IMR-90 (cell line): Measurements from ENCODE around the gene MEGF9. TPM values are rescaled to one million over a fixed set of nuclear protein-coding genes. Genes with fewer than 3 reads are reported as not detected.
"Not testable (repeated sequence)": the region's sequence is repeated elsewhere in the genome, so short reads cannot be mapped to it uniquely, and the experiment has no call there.

Experiments used
- ATAC-seq: fragments of 200-7000 bp; cut with Tn5 transposase; 2 replicates; pipeline ENCODE4 v1.9.1; 2020; ENCODE audit warnings: low read depth, mild to moderate bottlenecking, moderate library complexity
- BruUV-seq: library from RNA; stranded (reverse); fragments of 400-500 nt; replicated peaks from 2 replicates; lab custom pipeline; 2021; lab: Mats Ljungman, UMichigan
- CTCF ChIA-PET: fragments of 300-600 bp; formaldehyde crosslinking; extraction: SDS; loops from one replicate; lab custom pipeline; 2021; ENCODE audit warnings: antibody characterized with exemption; lab: Yijun Ruan, JAX
- POLR2A ChIA-PET: fragments of 300-600 bp; sonication (Branson Sonifier 250); formaldehyde crosslinking; loops from one replicate; lab custom pipeline; 2022; ENCODE audit warnings: antibody characterized with exemption; ENCODE audit not compliant: unreplicated experiment; lab: Charles Lee
- DNase-seq: peaks from one replicate; pipeline ENCODE4 v3.0.0; 2013
- H2AFZ ChIP-seq: replicated peaks from 2 replicates; pipeline ENCODE3; 2013; ENCODE audit warnings: low read length, mild to moderate bottlenecking; ENCODE audit not compliant: poor library complexity
- H2AK5ac ChIP-seq: 2 replicates; pipeline ENCODE4 v1.6.1; 2013; ENCODE audit warnings: low read depth, low read length, inconsistent platforms
- H2AK9ac ChIP-seq: replicated peaks from 2 replicates; pipeline ENCODE3; 2013; ENCODE audit warnings: mild to moderate bottlenecking, low read depth, low read length, moderate library complexity; ENCODE audit not compliant: poor library complexity
- H2BK120ac ChIP-seq: 2 replicates; pipeline ENCODE4 v1.6.1; 2013; ENCODE audit warnings: low read depth, low read length, inconsistent platforms
- H2BK15ac ChIP-seq: 3 replicates; pipeline ENCODE4 v1.6.1; 2013; ENCODE audit warnings: low read depth, low read length, inconsistent platforms
- H2BK20ac ChIP-seq: 2 replicates; pipeline ENCODE4 v1.6.1; 2013; ENCODE audit warnings: low read depth, mild to moderate bottlenecking, inconsistent platforms, low read length, moderate library complexity
- H2BK5ac ChIP-seq: 2 replicates; pipeline ENCODE4 v1.6.1; 2013; ENCODE audit warnings: mild to moderate bottlenecking, low read depth, low read length, inconsistent platforms; ENCODE audit not compliant: poor library complexity, severe bottlenecking
- H3K14ac ChIP-seq: replicated peaks from 2 replicates; pipeline ENCODE4 v1.6.1; 2013; ENCODE audit warnings: low read depth, low read length, inconsistent platforms
- H3K18ac ChIP-seq: 2 replicates; pipeline ENCODE4 v1.6.1; 2013; ENCODE audit warnings: low read depth, low read length, control low read depth
- H3K23ac ChIP-seq: 2 replicates; pipeline ENCODE4 v1.6.1; 2013; ENCODE audit warnings: low read depth, low read length, inconsistent platforms
- H3K27ac ChIP-seq: 2 replicates; pipeline ENCODE4 v1.5.1; 2013; ENCODE audit warnings: mild to moderate bottlenecking, control low read depth, low read length; ENCODE audit not compliant: insufficient read depth
- H3K27me3 ChIP-seq: 2 replicates; pipeline ENCODE4 v1.6.1; 2013; ENCODE audit warnings: low read length; ENCODE audit not compliant: control insufficient read depth, insufficient read depth
- H3K36me3 ChIP-seq: 2 replicates; pipeline ENCODE4 v1.6.1; 2013; ENCODE audit warnings: low read length, mixed read lengths; ENCODE audit not compliant: control insufficient read depth, insufficient read depth
- H3K4ac ChIP-seq: 2 replicates; pipeline ENCODE4 v1.6.1; 2013; ENCODE audit warnings: low read depth, low read length, inconsistent platforms
- H3K4me1 ChIP-seq: 2 replicates; pipeline ENCODE4 v1.6.1; 2013; ENCODE audit warnings: low read length, mixed read lengths; ENCODE audit not compliant: control insufficient read depth, insufficient read depth
- H3K4me2 ChIP-seq: 2 replicates; pipeline ENCODE4 v1.6.1; 2013; ENCODE audit warnings: low read depth, mild to moderate bottlenecking, control low read depth, low read length, moderate library complexity
- H3K4me3 ChIP-seq: 2 replicates; pipeline ENCODE4 v1.5.1; 2013; ENCODE audit warnings: low read depth, mild to moderate bottlenecking, control low read depth, low read length, moderate library complexity; ENCODE audit not compliant: insufficient read depth
- H3K56ac ChIP-seq: 2 replicates; pipeline ENCODE4 v1.6.1; 2013; ENCODE audit warnings: low read length, inconsistent platforms; ENCODE audit not compliant: insufficient read depth; ENCODE audit errors: extremely low read depth
- H3K79me1 ChIP-seq, 2 experiments: 2 replicates each; pipeline ENCODE4 v1.6.1; 2013; ENCODE audit warnings: low read length in 2 of 2, inconsistent platforms in 1 of 2, low read depth in 1 of 2
- H3K9ac ChIP-seq: 2 replicates; pipeline ENCODE4 v1.6.1; 2013; ENCODE audit warnings: low read depth, low read length, control low read depth
- H3K9me1 ChIP-seq: 2 replicates; pipeline ENCODE4 v1.6.1; 2013; ENCODE audit warnings: low read length, inconsistent platforms; ENCODE audit not compliant: insufficient read depth
- H3K9me3 ChIP-seq: 2 replicates; pipeline ENCODE4 v1.6.1; 2013; ENCODE audit warnings: low read length; ENCODE audit not compliant: control insufficient read depth, insufficient read depth
- H4K20me1 ChIP-seq: 2 replicates; pipeline ENCODE4 v1.6.1; 2013; ENCODE audit warnings: low read length, inconsistent platforms; ENCODE audit not compliant: insufficient read depth
- H4K5ac ChIP-seq: 2 replicates; pipeline ENCODE4 v1.6.1; 2013; ENCODE audit warnings: mild to moderate bottlenecking, low read depth, low read length, control low read depth
- H4K8ac ChIP-seq, 2 experiments: 2 replicates each; pipeline ENCODE4 v1.6.1; 2013; ENCODE audit warnings: low read depth in 2 of 2, low read length in 2 of 2, control low read depth in 1 of 2, inconsistent platforms in 1 of 2
- H4K91ac ChIP-seq: 2 replicates; pipeline ENCODE4 v1.6.1; 2013; ENCODE audit warnings: low read depth, low read length, inconsistent platforms; ENCODE audit not compliant: insufficient read depth
- WGBS, 2 experiments: methylation state at CpG; one replicate each; pipeline versions ENCODE4 v1.1.5 to v1.1.7; 2013; ENCODE audit warnings: missing lambda C conversion rate in 2 of 2; ENCODE audit not compliant: insufficient read length in 1 of 2; ENCODE audit errors: extremely low coverage in 2 of 2; 5-methylcytosine and 5-hydroxymethylcytosine counted together
- dilution Hi-C: fragments of 300-500 bp; cut with HindIII; formaldehyde crosslinking; loops from one replicate; pipeline ENCODE4 v1.14.3; 2018; ENCODE audit warnings: low sequenced_read_pairs; ENCODE audit not compliant: unreplicated experiment
- in situ Hi-C: fragments of 300-500 bp; cut with MboI; formaldehyde crosslinking; loops from 3 replicates; pipeline ENCODE4 v1.14.3; 2019; ENCODE audit warnings: low sequenced_read_pairs, inconsistent platforms, mixed read lengths
- intact Hi-C: fragments of 100-400 bp; cut with micrococcal nuclease; formaldehyde crosslinking; loops from 2 replicates; pipeline ENCODE4 v1.10.0; 2022
- polyA plus RNA-seq, 3 experiments: library from polyadenylated mRNA; depleted of rRNA; stranded (reverse); fragments of >200 nt; gene quantifications; 2 replicates each; pipeline ENCODE4 v1.2.3, GENCODE V29; 2012; ENCODE audit warnings: low replicate concordance in 1 of 3
- total RNA-seq: library from RNA; depleted of rRNA; stranded (reverse); fragments of >200 nt; gene quantifications from 2 replicates; pipeline ENCODE4 v1.2.3, GENCODE V29; 2012

The MEGF9 gene
- total and polyA plus RNA-seq, 2 of the 4 experiments (the other 2 are of a cell fraction), result 3.4 TPM

DNA sequence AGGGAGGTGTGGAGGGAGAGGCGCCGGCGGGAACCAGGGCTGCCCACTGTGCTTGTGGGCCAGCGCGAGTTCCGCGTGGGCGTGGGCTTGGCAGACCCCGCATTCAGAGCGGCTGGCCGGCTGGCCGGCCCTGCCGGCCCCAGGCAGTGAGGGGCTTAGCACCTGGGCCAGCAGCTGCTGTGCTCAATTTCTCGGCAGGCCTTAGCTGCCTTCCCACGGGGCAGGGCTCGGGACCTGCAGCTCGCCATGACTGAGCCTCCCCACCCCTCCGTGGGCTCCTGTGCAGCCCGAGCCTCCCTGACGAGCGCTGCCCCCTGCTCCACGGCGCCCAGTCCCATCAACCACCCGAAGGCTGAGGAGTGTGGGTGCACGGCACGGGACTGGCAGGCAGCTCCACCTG lies 32.1 kb upstream of the MEGF9 start:
- ATAC-seq, H2AFZ ChIP-seq, H3K4me1 ChIP-seq, H3K23ac ChIP-seq, H3K18ac ChIP-seq, H2BK15ac ChIP-seq, H3K9me3 ChIP-seq, H3K4me2 ChIP-seq, H3K9me1 ChIP-seq, H4K8ac ChIP-seq, H3K9ac ChIP-seq, dilution Hi-C loops, H3K4me3 ChIP-seq, H3K27ac ChIP-seq, H2BK120ac ChIP-seq, H2AK9ac ChIP-seq, BruUV-seq, DNase-seq, H4K5ac ChIP-seq, H3K27me3 ChIP-seq, H4K91ac ChIP-seq, H3K79me1 ChIP-seq, H3K36me3 ChIP-seq, H4K20me1 ChIP-seq, H3K14ac ChIP-seq, in situ Hi-C loops, H3K56ac ChIP-seq, H2AK5ac ChIP-seq, POLR2A ChIA-PET, H2BK20ac ChIP-seq, H3K4ac ChIP-seq, H2BK5ac ChIP-seq, intact Hi-C loops: not testable (repeated sequence)
- 93% methylated on average over 9 of the region's 26 CpGs; no CpG with 5 or more reads in 1 of the 2 experiments for WGBS, 2 experiments
- CTCF ChIA-PET, result interaction anchor here (0.8 kb wide), 1 partner anchor 126 kb away, joined by 3 read pairs; no protein-coding TSS in a partner anchor
